ENCODE data around the gene RASA4B. TPM values are rescaled to one million over a fixed set of nuclear protein-coding genes. Genes with fewer than 3 reads are reported as not detected.
A peak's percentile ranks its signal among the peaks of the same experiment; 100 is the strongest.

RASA4B gene
- total RNA-seq, 4 donors from 2014 or later: 10.8 to 59.0 (median 21.2) TPM

DNA sequence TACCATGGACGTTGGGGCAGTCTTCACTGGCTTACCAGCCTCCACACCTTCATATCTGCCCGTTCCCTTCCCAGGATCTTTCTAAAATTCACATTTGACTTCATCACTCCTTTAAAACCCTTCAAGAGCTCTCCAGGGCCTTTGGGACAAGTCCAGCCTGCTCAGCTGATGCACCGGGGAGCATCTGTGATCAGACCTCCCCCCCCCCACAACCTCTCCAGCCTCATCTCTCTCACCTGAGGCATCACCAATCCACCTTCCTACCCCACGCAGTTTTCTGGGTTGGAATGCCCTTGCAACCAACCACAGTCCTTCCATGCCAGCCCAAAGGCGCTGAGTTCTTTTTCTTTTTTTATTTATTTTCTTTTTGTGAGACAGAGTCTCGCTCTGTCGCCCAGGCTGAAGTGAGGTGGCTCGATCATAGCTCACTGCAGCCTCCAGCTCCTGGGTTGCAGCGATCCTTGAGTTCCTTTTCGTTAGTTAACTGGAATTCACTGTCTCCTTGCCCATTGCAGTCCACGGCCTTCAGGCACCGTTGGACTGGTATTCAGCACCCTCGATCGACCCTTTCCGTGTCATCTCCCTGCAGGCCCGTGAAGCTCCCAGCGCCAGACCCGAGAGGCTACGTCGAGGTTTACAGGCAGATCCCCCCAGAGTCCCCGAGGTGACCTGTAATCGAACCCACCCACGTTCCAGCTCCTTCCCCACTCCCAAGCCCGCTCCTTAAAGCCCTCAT is 53.6 kb downstream of the RASA4B start:
- Histone ChIP-seq H3K4me3 (peak overlapping the region; percentile 81 to 92), H3K36me3 (no peaks in the 10 kb centered on the region), H3K27me3 (no peaks in the 10 kb centered on the region), H3K9me3 (no peaks in the 10 kb centered on the region), H3K27ac (peak overlapping the region; percentile 74 to 75), H3K4me1 (peaks cover 6 to 11% of the 10 kb centered on the region in 2 donors)
- intact Hi-C loops (cut with DNase I; ENCODE audit: low total_unique reads): no loop called here
- DNase-seq: no peak
- TF ChIP-seq, protein P1, sequence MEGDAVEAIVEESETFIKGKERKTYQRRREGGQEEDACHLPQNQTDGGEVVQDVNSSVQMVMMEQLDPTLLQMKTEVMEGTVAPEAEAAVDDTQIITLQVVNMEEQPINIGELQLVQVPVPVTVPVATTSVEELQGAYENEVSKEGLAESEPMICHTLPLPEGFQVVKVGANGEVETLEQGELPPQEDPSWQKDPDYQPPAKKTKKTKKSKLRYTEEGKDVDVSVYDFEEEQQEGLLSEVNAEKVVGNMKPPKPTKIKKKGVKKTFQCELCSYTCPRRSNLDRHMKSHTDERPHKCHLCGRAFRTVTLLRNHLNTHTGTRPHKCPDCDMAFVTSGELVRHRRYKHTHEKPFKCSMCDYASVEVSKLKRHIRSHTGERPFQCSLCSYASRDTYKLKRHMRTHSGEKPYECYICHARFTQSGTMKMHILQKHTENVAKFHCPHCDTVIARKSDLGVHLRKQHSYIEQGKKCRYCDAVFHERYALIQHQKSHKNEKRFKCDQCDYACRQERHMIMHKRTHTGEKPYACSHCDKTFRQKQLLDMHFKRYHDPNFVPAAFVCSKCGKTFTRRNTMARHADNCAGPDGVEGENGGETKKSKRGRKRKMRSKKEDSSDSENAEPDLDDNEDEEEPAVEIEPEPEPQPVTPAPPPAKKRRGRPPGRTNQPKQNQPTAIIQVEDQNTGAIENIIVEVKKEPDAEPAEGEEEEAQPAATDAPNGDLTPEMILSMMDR (IDR thresholded peaks at IDR 0.05): no peak
- TF ChIP-seq POLR2A (IDR thresholded peaks at IDR 0.05): no peak

DNA sequence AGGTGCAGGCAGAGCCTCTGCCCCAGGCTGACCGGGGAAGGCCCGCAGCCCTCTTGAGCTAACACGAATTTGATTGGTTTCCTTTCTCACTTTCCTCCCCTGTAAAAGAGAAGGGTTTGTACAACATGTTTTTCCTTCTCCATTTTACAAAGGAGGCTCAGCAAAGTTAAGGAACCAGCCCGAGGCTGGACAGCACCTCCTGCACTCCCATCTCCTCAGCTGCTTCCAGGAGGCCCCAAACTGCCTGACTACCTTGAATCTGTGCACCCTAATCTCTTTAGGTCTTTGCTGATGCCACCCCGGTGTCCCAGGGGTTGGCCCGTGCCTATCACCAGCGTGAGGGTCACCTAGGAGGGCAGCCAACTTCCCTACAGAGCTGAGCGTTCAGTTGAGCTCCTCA is 57.1 kb downstream of the RASA4B start:
- no peaks in the 10 kb centered on the region for H3K9me3 ChIP-seq
- intact Hi-C loops (cut with DNase I; ENCODE audit: low total_unique reads): no loop called here
- TF ChIP-seq POLR2A (IDR thresholded peaks at IDR 0.05): no peak
- TF ChIP-seq, protein P1 (IDR thresholded peaks at IDR 0.05): no peak
- H3K27ac ChIP-seq: no peak overlapping the region
- H3K4me1 ChIP-seq: peaks cover 6% of the 10 kb centered on the region in 2 donors
- no peak overlapping the region for H3K4me3 ChIP-seq
- no peaks in the 10 kb centered on the region for H3K27me3 ChIP-seq
- H3K36me3 ChIP-seq: no peaks in the 10 kb centered on the region
- DNase-seq: no peak

DNA sequence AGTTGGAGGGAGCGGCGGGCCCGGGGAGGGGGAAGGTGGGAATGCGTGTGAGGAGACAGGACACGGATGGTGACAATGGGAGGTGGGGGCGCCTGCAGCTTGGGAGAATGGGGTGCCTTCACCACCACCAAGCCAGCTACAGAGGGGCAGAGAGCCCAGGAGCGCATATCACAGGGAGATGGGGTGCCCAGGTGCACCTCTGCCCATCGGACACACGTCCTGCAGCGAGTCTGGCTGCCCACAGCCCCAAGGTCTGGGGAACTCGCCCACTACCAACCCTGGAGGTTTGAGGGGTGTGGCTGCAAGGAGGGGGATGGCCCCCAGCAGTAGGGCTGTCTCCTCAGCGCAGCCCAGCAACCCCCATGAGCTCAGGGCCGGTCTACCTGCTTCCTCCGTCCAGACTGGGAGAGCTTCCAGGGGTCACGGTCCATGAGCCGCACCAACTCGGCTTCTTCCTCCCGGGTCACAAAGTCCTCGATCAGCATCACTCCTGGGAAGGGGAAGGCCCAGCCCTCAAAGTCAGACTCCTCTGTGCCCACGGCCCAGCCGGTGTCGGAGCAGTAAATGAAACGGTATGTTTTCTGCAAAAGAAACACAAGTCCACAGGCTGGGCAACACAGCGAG is 58.2 kb downstream of the RASA4B start:
- H3K27me3 ChIP-seq: no peaks in the 10 kb centered on the region
- intact Hi-C loops (cut with DNase I; ENCODE audit: low total_unique reads): no loop called here
- DNase-seq: no peak
- H3K36me3 ChIP-seq: no peaks in the 10 kb centered on the region
- TF ChIP-seq, protein P1 (IDR thresholded peaks at IDR 0.05): no peak
- TF ChIP-seq POLR2A (IDR thresholded peaks at IDR 0.05): no peak
- H3K4me3 ChIP-seq: no peak overlapping the region
- H3K9me3 ChIP-seq: no peaks in the 10 kb centered on the region
- H3K4me1 ChIP-seq: peaks cover 6% of the 10 kb centered on the region in 2 donors
- H3K27ac ChIP-seq: no peak overlapping the region

DNA sequence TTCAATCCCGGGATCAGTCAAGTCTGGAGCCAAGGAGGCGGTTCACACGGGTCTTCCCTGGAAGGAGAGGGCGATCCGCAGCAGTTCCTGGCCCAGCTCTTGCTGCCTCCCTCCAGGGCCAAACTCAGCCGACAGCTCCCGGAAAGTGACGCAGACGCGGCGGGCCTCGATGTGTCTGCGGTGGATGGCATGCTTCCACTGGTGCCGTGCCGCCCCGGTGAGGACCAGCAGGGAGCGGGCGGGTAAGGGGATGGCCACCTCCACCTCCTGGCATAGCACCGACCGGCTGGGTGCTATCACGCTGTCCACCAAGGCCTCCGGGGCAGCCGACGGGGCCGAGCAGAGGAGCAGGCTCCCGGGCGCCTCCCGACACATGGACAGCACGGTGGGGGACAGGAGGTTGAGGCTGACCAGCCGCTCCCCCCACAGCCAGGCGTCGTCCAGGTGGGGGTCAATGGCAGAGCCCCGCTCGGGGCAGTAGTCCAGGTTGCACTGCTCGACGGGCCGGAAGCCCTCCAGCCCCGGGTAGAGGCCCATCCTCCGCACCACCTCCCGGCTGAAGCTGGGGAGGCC is 60.1 kb downstream of the RASA4B start:
- intact Hi-C loops (cut with DNase I; ENCODE audit: low total_unique reads): no loop called here
- no peaks in the 10 kb centered on the region for H3K27me3 ChIP-seq
- TF ChIP-seq, protein P1 (IDR thresholded peaks at IDR 0.05): no peak
- no peak for TF ChIP-seq POLR2A (IDR thresholded peaks at IDR 0.05)
- no peak for DNase-seq
- no peaks in the 10 kb centered on the region for H3K9me3 ChIP-seq
- no peak overlapping the region for H3K4me3 ChIP-seq
- H3K27ac ChIP-seq: no peak overlapping the region
- no peaks in the 10 kb centered on the region for H3K36me3 ChIP-seq
- no peaks in the 10 kb centered on the region for H3K4me1 ChIP-seq

DNA sequence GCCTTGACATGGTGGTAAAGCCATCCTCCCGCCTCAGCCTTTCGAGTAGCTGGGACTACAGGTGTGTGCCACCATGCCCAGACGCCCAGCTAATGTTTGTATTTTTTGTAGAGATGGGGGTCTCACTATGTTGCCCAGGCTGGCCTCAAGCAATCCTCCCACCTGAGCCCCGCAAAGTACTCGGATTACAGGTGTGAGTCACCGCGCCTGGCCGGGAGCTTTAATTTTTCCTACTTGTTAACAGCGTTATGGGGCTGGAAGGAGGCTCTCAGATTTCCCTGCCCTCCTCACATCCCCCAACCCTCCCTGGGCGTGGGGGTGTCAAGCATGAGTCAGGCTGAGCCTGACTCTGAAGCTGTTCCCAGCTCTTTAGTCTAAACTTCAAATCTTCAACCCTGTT is 61.2 kb downstream of the RASA4B start:
- no peaks in the 10 kb centered on the region for H3K36me3 ChIP-seq
- no peak overlapping the region for H3K27ac ChIP-seq
- H3K4me1 ChIP-seq: no peaks in the 10 kb centered on the region
- no peak overlapping the region for H3K4me3 ChIP-seq
- intact Hi-C loops (cut with DNase I; ENCODE audit: low total_unique reads): no loop called here
- TF ChIP-seq, protein P1 (IDR thresholded peaks at IDR 0.05): no peak
- TF ChIP-seq POLR2A (IDR thresholded peaks at IDR 0.05): no peak
- no peaks in the 10 kb centered on the region for H3K27me3 ChIP-seq
- DNase-seq: no peak
- H3K9me3 ChIP-seq: no peaks in the 10 kb centered on the region

All from uterus (tissue), 4 donors.